Hindlimb muscle (tissue), 1 donor: Measurements from ENCODE around the gene TEDC2. TPM values are rescaled to one million over a fixed set of nuclear protein-coding genes. Genes with fewer than 3 reads are reported as not detected.

Source experiments
- DNase-seq: peaks from one replicate; pipeline ENCODE4 v3.0.0-alpha.2; 2013
- polyA plus RNA-seq: library from polyadenylated mRNA; unstranded; fragments of 120-200 nt; gene quantifications from one replicate; pipeline ENCODE4 v1.2.1, GENCODE V29; 2013; ENCODE audit not compliant: insufficient read length

TEDC2 gene
- polyA plus RNA-seq, 1 donor, result 5.6 TPM

GRCh38 chr16:2497116-2497630, 37.3 kb downstream of the TEDC2 start:
- no peak for DNase-seq

- no peak for DNase-seq
Observed at GRCh38 chr16:2497695-2498484, 38.0 kb downstream of the TEDC2 start.

DNA sequence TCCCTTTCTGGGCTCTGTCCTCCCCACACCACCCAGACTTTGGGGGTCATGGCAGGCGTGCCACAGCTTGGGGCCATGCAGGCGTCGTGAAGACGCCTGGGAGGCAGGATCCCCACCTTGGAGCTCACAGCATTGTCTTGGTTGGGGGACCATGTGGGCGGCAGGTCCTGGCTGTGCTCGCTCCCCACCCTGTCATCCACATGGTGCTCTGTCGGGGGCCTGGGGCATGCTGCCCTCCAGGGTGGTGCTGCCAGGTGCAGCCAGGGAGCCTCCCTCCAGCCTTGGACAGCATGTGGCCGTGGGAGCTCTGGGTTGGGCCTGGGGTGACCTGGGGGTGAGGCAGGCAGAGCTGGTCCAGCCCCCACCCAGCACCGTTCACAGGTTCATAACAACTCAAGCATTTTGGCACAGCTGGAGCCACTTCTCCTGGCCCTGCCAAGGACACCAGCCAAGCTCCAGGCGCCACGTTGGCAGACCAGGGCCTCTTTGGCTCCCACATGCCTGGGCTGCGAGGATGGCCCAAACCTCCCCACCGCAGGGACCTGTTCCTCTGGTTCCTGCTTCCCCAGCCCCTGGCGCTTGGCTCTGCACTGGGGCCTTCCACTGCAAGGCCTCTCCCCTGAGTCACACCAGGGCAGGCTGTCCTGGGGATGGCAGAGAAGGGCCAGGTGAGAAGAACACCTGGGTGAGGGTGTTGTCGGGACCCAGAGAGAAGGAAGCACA, 38.8 kb downstream of the TEDC2 start:
- DNase-seq, result no peak

GRCh38 chr16:2499454-2499853, 39.5 kb downstream of the TEDC2 start:
- DNase-seq, result no peak

DNA sequence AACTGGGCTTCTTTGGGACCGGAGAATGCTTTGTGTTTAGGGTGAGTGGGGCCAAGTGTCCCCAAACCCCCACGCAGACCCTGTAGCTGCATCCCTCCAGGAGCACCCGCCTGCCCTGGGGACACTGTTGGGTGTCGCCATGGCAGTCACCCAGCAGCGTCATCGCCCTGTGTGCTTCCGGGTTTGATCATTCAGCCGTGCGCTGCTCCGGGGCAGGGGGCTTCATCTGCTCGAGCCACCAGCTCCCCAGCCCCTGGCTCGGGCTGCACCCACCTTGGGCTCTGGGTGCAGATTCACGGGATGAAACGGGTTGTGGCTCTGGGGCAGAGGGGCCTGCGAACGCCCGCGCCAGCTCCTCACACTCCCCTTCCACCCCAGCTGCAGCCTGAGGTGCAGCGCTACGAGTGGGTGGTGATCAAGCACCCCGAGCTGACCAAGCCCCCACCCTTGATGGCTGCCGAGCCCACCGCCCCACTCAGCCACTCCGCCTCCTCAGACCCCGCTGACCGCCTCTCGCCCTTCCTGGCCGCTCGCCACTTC, 40.1 kb downstream of the TEDC2 start:
- no peak for DNase-seq

GRCh38 chr16:2500430-2500917, 40.6 kb downstream of the TEDC2 start:
- DNase-seq, result no peak

GRCh38 chr16:2500918-2501750, 41.2 kb downstream of the TEDC2 start:
- peak; percentile 91 for DNase-seq

DNA sequence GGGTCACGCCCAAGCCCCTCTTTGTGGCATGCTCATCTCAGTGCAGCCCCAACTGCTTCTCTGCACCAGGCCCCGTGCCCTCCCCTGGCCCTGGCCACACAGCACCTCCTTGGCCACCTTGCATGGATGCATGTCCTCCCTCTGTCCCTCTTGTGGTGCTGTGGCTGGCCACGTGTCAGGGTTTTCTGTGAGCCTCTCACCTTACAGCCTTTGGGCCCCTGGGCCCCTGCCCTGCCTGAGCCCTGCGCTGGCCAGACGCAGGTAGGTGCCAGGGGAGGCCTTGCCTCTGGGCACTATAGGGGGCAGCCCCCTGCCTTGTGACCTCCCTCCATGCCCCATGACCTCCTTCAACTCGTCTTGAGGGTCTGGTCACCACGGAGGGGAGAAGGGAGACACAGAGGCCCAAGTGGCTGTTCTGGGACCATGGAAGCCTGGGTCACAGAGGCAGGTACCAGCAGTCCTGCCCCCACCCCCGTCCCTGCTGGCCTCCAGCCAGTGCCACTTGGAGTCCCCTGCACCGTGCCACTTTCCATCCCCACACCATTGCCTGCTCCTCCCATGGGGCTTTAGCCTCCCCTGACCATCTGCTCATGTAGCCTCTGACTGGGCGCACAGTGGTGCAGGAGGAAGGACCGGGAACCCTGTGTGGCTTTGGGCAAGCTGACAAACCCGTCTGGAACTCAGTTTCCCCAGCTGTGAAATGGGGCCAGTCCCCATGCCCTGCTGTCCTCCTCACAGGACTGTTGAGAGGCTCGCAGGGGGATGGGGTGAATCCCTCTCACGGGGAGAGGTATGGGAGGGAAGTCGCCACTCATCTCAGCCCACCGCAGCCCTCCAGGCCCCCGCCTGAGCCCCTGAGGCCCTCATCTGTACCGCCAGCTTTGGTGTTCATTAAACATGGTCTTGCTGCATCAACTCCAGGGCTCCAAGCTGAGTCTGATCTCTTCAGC, 42.3 kb downstream of the TEDC2 start:
- no peak for DNase-seq

DNA sequence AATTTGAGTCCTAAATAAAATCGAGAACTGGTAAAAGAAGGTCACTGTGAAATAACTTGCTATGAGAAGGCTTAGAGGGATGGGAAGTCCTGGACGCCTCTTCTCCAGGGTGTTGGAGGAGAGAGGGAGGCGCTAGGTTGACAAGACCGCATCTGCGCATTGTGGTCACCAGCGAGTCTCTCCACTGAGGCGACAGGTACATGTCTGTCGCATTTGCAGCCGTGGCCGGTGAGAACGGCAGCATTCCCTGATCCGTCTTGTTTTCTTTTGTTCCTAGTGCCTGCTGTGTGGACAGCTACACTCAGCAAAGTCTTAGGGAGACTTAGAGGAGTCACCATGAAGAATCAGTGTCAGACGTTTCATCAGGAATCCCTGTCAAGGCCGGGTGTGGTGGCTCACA, 45.8 kb downstream of the TEDC2 start:
- DNase-seq, result no peak

- DNase-seq, result no peak
Observed at GRCh38 chr16:2507052-2507659, 47.2 kb downstream of the TEDC2 start.

- no peak for DNase-seq
Observed at GRCh38 chr16:2507665-2508064, 47.8 kb downstream of the TEDC2 start.

DNA sequence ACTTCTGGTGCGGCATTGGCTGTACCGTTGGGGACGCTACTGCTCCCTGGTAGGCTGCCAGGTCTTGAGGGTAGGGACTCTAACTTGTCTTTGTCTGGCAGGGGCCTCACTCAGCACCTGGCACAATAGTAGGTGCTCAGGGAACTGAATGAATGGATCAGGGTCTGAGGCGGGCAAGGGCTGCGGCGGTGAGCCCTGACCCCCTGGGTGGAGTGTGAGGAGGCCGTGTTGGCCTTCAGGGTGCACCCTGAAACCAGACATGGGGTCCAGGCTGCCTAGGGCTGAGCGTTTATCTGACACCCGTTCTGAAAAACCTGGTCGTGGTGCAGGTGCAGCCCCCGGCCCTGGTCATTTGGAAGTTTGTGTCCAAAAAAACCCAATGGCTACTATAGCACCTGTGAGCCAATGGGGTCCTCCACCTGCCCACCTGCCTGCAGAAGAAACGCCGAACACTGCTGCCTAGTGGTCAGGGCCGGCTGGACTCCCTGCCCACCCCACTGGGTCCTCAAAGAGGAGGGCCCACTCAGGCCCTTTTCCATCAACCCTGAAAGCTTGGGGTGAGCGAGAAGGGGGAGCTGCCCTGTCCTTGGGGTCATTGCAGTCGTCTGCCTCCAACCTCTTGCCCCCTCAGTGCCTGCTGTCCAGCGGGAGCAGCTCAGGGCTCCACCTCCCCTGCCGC, 49.0 kb downstream of the TEDC2 start:
- DNase-seq, result no peak

- no peak for DNase-seq
Observed at GRCh38 chr16:2511128-2511800, 51.4 kb downstream of the TEDC2 start.

- DNase-seq, result no peak
Observed at GRCh38 chr16:2511996-2512734, 52.3 kb downstream of the TEDC2 start.

GRCh38 chr16:2512735-2513404, 53.0 kb downstream of the TEDC2 start:
- DNase-seq, result no peak

DNA sequence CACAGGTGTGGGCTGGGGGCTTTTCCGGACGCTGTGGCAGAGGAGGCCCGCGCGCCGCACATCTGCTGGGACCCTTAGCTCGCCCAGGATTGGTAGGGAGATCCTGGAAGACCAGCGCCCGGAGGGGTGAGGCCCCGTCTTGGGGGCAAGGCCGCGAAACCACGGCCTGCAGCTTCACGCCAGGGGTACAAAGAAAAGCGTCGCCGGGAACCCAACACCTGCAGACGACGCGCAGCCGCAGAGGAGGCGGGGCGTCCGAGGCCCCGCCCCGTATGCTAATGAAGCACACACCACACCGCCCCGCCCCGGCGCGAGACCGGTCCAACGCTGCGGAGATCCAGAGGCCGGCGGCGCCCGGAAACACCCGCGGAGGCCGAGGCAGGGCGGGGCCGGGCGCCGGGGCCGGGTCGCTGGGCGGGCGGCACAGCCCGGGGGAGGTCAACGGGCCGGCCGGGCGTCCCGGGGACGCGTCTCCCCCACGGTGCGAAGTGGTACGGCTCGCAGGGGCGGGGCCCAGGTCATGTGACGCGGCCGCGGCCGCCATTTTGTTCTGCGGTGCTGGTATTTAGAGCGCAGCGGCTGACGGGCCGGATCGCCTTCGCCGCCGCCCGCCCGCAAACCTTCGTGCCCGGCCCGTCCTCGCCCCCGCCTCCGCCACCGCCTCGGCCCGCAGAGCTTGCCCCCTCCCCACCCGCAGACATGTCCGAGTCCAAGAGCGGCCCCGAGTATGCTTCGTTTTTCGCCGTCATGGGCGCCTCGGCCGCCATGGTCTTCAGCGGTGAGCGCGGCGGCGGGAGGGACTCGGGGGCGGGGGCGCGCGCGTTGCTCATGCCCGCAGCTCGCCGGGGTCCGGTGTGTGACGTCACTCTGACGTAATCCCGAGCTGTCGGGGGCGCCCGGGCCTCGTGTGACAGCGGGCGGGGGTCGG, 53.8 kb downstream of the TEDC2 start, which contains the start of gene ATP6V0C:
TSS of gene ATP6V0C (plus strand) at position 548 of the 928 bp plus-strand sequence. CDS start at position 700, 152 bp downstream.
- DNase-seq, result peak; percentile 92
